Activated CD8-positive, alpha-beta memory T cell treated with anti-CD3 and anti-CD28 coated beads, Interleukin-2, amount 50 U/mL, for 24 hours (primary cell): ENCODE data around the gene IL6R.
"Not testable (repeated sequence)": the region's sequence is repeated elsewhere in the genome, so short reads cannot be mapped to it uniquely, and the experiment has no call there.

Source experiments
- DNase-seq: peaks from one replicate; pipeline ENCODE4 v3.0.0-alpha.2; 2020; ENCODE audit errors: extremely low read depth

Gene IL6R

GRCh38 chr1:154406886-154407197, 1.7 kb downstream of the IL6R start:
- no peak for DNase-seq

- DNase-seq = no peak
Observed at GRCh38 chr1:154407198-154408091, 2.3 kb downstream of the IL6R start.

GRCh38 chr1:154408174-154408777, 3.1 kb downstream of the IL6R start:
- no peak for DNase-seq

GRCh38 chr1:154410185-154410827, 5.2 kb downstream of the IL6R start:
- no peak for DNase-seq

GRCh38 chr1:154411525-154411924, 6.4 kb downstream of the IL6R start:
- no peak for DNase-seq

- DNase-seq = no peak
Observed at GRCh38 chr1:154413177-154413783, 8.1 kb downstream of the IL6R start.

- DNase-seq = no peak
Observed at GRCh38 chr1:154414606-154415005, 9.5 kb downstream of the IL6R start.

- no peak for DNase-seq
Observed at GRCh38 chr1:154416471-154417337, 11.6 kb downstream of the IL6R start.

- DNase-seq = no peak
Observed at GRCh38 chr1:154417338-154417608, 12.1 kb downstream of the IL6R start.

GRCh38 chr1:154418062-154418921, 13.1 kb downstream of the IL6R start:
- no peak for DNase-seq

GRCh38 chr1:154418923-154419619, 13.9 kb downstream of the IL6R start:
- no peak for DNase-seq

- DNase-seq = no peak
Observed at GRCh38 chr1:154419620-154420571, 14.8 kb downstream of the IL6R start.

GRCh38 chr1:154420961-154421924, 16.1 kb downstream of the IL6R start:
- DNase-seq = no peak

- not testable (repeated sequence) for DNase-seq
Observed at GRCh38 chr1:154422049-154422448, 16.9 kb downstream of the IL6R start.

GRCh38 chr1:154422521-154422920, 17.4 kb downstream of the IL6R start:
- no peak for DNase-seq

GRCh38 chr1:154423304-154423987, 18.3 kb downstream of the IL6R start:
- no peak for DNase-seq

GRCh38 chr1:154423988-154424326, 18.8 kb downstream of the IL6R start:
- DNase-seq = no peak
